Tibial artery (tissue), 4 donors: ENCODE results near the gene NHSL1.

Experiments used
- DNase-seq, 2 donors: peaks; one replicate each; pipeline ENCODE4 v3.0.0-alpha.2; 2019
- H3K27ac ChIP-seq, 2 donors: fragments of 200-600 bp; sonication (generic) in 1 of 2; 1 replicate in 1 of 2; 2 replicates in 1 of 2; pipeline ENCODE4 v1.5.1; 2018 to 2019; ENCODE audit warnings: mild to moderate bottlenecking in 1 of 2
- H3K27me3 ChIP-seq, 2 donors: fragments of 200-600 bp; sonication (generic) in 1 of 2; one replicate each; pipeline versions ENCODE4 v1.5.1 to v1.6.0; 2016 to 2019
- H3K36me3 ChIP-seq, 3 donors: fragments of 200-600 bp; sonication (generic) in 2 of 3; one replicate each; pipeline ENCODE4 v1.5.1; 2016 to 2019; ENCODE audit warnings: mild to moderate bottlenecking in 2 of 3
- H3K4me1 ChIP-seq, 4 donors: fragments of 200-600 bp; sonication (generic) in 2 of 4; 1 replicate in 3 of 4; 2 replicates in 1 of 4; pipeline ENCODE4 v1.5.1; 2016 to 2019
- H3K4me3 ChIP-seq, 2 donors: fragments of 200-600 bp; sonication (generic) in 1 of 2; 1 replicate in 1 of 2; 2 replicates in 1 of 2; pipeline ENCODE4 v1.5.1; 2018 to 2019; ENCODE audit warnings: mild to moderate bottlenecking in 2 of 2
- H3K9me3 ChIP-seq, 3 donors: fragments of 200-600 bp; sonication (generic) in 1 of 3; one replicate each; pipeline ENCODE4 v1.5.1; 2016 to 2019
- CTCF ChIP-seq, 2 experiments: fragments of 200-600 bp in 1 of 2; fragments of 450-650 bp in 1 of 2; IDR thresholded peaks; one replicate each; pipeline ENCODE4 v1.5.1; 2017 to 2019; ENCODE audit warnings: antibody characterized with exemption in 2 of 2, mild to moderate bottlenecking in 1 of 2, moderate library complexity in 1 of 2
- intact Hi-C: fragments of 100-400 bp; cut with DNase I; formaldehyde crosslinking; loops from one replicate; pipeline ENCODE4 v1.15.0; 2023; ENCODE audit warnings: low total_unique reads

The NHSL1 gene

GRCh38 chr6:138397128-138398122 is 101.9 kb downstream of the NHSL1 start:
- Histone ChIP-seq H3K4me3 (no peak overlapping the region), H3K27ac (no peak overlapping the region), H3K4me1 (no peaks in the 10 kb centered on the region), H3K27me3 (no peaks in the 10 kb centered on the region), H3K36me3 (no peaks in the 10 kb centered on the region), H3K9me3 (no peaks in the 10 kb centered on the region)
- intact Hi-C loops = no loop called here
- no peak for TF ChIP-seq CTCF (IDR thresholded peaks at IDR 0.05)
- no peak for DNase-seq

- no peak overlapping the region for H3K27ac ChIP-seq
- no peak for TF ChIP-seq CTCF (IDR thresholded peaks at IDR 0.05)
- no peaks in the 10 kb centered on the region for H3K4me1 ChIP-seq
- no peaks in the 10 kb centered on the region for H3K36me3 ChIP-seq
- DNase-seq = no peak
- intact Hi-C loops = no loop called here
- H3K4me3 ChIP-seq = no peak overlapping the region
- H3K27me3 ChIP-seq = no peaks in the 10 kb centered on the region
- H3K9me3 ChIP-seq = no peaks in the 10 kb centered on the region
These were observed 102.6 kb downstream of the NHSL1 start for GRCh38 chr6:138396709-138397108.

GRCh38 chr6:138393871-138394783 is 105.2 kb downstream of the NHSL1 start:
- TF ChIP-seq CTCF (IDR thresholded peaks at IDR 0.05) = no peak
- no peak overlapping the region for H3K4me3 ChIP-seq
- H3K9me3 ChIP-seq = no peaks in the 10 kb centered on the region
- DNase-seq = no peak
- H3K36me3 ChIP-seq = no peaks in the 10 kb centered on the region
- H3K27ac ChIP-seq = no peak overlapping the region
- H3K27me3 ChIP-seq = no peaks in the 10 kb centered on the region
- H3K4me1 ChIP-seq = no peaks in the 10 kb centered on the region
- intact Hi-C loops = no loop called here

- DNase-seq = no peak
- Histone ChIP-seq H3K4me1 (no peaks in the 10 kb centered on the region), H3K27me3 (no peaks in the 10 kb centered on the region), H3K9me3 (no peaks in the 10 kb centered on the region), H3K27ac (no peak overlapping the region), H3K4me3 (no peak overlapping the region), H3K36me3 (no peaks in the 10 kb centered on the region)
- TF ChIP-seq CTCF (IDR thresholded peaks at IDR 0.05) = no peak
- intact Hi-C loops = no loop called here
These were observed 109.7 kb downstream of the NHSL1 start for GRCh38 chr6:138389551-138389950.

GRCh38 chr6:138387577-138388368 is 111.5 kb downstream of the NHSL1 start:
- peaks cover 0 to under 1% of the 10 kb centered on the region in 2 donors for H3K27me3 ChIP-seq
- intact Hi-C loops = no loop called here
- H3K4me3 ChIP-seq = no peak overlapping the region
- H3K4me1 ChIP-seq = no peaks in the 10 kb centered on the region
- TF ChIP-seq CTCF (IDR thresholded peaks at IDR 0.05) = no peak
- H3K9me3 ChIP-seq = no peaks in the 10 kb centered on the region
- H3K36me3 ChIP-seq = no peaks in the 10 kb centered on the region
- DNase-seq = no peak
- no peak overlapping the region for H3K27ac ChIP-seq
